Measurements from ENCODE around the gene NGRN. TPM values are rescaled to one million over a fixed set of nuclear protein-coding genes. Genes with fewer than 3 reads are reported as not detected.

Gene NGRN
- total RNA-seq, 1 experiment from 2014 or later: 135 TPM

DNA sequence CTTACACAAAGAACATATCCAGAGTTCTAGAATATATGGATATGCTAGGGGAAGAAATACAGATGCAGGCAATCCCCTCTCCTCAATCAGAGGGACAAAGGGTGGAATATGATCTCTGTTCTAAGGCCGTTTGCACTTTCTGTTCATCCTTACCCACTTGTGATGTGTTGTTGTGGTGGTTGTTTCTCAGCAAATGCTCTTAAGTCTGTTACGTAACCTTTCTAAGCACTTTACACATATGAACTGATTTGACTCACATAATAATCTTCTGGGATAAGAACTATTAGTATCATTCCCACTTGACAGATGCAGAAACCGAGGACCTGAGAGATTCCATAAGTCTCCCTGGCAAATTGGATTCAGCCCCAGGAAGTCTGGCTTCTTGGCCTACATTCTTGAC is 40.5 kb downstream of the NGRN start:
- BruUV-seq (replicated peaks): no TSS peak
- Histone ChIP-seq H3K36me3 (ENCODE audit: insufficient read depth, low read length, poor library complexity, severe bottlenecking) (no peaks in the 10 kb centered on the region), H3K9me3 (ENCODE audit: low read depth, low read length, poor library complexity, severe bottlenecking) (no peaks in the 10 kb centered on the region), H3K27me3 (replicated peaks; ENCODE audit: insufficient read depth, low read depth, low read length, poor library complexity) (no peaks in the 10 kb centered on the region), H3K27ac (ENCODE audit: low read depth, low read length, poor library complexity, severe bottlenecking) (no peak overlapping the region), H3K4me1 (ENCODE audit: insufficient read depth, low read length, poor library complexity, severe bottlenecking) (peaks cover 7% of the 10 kb centered on the region), H3K4me3 (ENCODE audit: low read depth, low read length, poor library complexity, severe bottlenecking) (no peak overlapping the region)
- POLR2A ChIA-PET (ENCODE audit: low non-redundant PET): interaction anchor here (0.6 kb wide), 1 partner anchor 627 kb away, joined by 3 read pairs; no protein-coding TSS in a partner anchor
- no peak for TF ChIP-seq EZH2 (IDR thresholded peaks at IDR 0.05; ENCODE audit: borderline replicate concordance, low read depth, low read length, poor library complexity, severe bottlenecking)
- no peak for DNase-seq (ENCODE audit: low spot score)
- intact Hi-C loops (cut with micrococcal nuclease; ENCODE audit: unreplicated experiment): no loop called here
- CTCF ChIA-PET: no interaction called here

DNA sequence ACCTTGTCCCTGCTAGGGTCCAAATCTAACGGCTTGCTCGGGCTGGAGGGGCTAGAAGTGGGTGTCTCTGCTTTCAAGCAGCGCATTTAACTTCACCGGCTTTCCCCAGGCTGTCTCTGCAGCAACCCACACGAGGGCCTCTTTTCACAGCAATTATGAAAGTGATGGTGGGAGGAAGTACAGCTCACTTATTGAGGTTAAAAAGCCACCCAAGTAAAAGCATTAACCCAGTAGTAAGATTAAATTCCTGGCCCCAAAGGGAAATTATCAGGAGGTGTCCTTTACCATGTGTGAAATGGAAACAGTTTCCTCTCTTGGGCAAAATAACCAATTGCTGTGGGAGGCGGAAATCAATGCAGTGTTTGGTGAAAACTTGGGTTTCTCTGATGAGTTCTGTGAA is 41.1 kb downstream of the NGRN start:
- TF ChIP-seq, protein P1, sequence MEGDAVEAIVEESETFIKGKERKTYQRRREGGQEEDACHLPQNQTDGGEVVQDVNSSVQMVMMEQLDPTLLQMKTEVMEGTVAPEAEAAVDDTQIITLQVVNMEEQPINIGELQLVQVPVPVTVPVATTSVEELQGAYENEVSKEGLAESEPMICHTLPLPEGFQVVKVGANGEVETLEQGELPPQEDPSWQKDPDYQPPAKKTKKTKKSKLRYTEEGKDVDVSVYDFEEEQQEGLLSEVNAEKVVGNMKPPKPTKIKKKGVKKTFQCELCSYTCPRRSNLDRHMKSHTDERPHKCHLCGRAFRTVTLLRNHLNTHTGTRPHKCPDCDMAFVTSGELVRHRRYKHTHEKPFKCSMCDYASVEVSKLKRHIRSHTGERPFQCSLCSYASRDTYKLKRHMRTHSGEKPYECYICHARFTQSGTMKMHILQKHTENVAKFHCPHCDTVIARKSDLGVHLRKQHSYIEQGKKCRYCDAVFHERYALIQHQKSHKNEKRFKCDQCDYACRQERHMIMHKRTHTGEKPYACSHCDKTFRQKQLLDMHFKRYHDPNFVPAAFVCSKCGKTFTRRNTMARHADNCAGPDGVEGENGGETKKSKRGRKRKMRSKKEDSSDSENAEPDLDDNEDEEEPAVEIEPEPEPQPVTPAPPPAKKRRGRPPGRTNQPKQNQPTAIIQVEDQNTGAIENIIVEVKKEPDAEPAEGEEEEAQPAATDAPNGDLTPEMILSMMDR (conservative IDR thresholded peaks at IDR 0.05; ENCODE audit: low read depth, low read length): no peak
- TF ChIP-seq EZH2 (IDR thresholded peaks at IDR 0.05; ENCODE audit: borderline replicate concordance, low read depth, low read length, poor library complexity, severe bottlenecking): no peak
- no peaks in the 10 kb centered on the region for H3K27me3 ChIP-seq (replicated peaks; ENCODE audit: insufficient read depth, low read depth, low read length, poor library complexity)
- H3K36me3 ChIP-seq (ENCODE audit: insufficient read depth, low read length, poor library complexity, severe bottlenecking): no peaks in the 10 kb centered on the region
- ChIA-PET POLR2A (ENCODE audit: low non-redundant PET) (no interaction called here), CTCF (interaction anchor here (1.5 kb wide), 1 partner anchor 13 kb away, joined by 4 read pairs; no protein-coding TSS in a partner anchor)
- H3K27ac ChIP-seq (ENCODE audit: low read depth, low read length, poor library complexity, severe bottlenecking): no peak overlapping the region
- no peaks in the 10 kb centered on the region for H3K9me3 ChIP-seq (ENCODE audit: low read depth, low read length, poor library complexity, severe bottlenecking)
- DNase-seq (ENCODE audit: low spot score): no peak
- no peak overlapping the region for H3K4me3 ChIP-seq (ENCODE audit: low read depth, low read length, poor library complexity, severe bottlenecking)
- BruUV-seq (replicated peaks): no TSS peak
- intact Hi-C loops (cut with micrococcal nuclease; ENCODE audit: unreplicated experiment): no loop called here
- peaks cover 7% of the 10 kb centered on the region for H3K4me1 ChIP-seq (ENCODE audit: insufficient read depth, low read length, poor library complexity, severe bottlenecking)

DNA sequence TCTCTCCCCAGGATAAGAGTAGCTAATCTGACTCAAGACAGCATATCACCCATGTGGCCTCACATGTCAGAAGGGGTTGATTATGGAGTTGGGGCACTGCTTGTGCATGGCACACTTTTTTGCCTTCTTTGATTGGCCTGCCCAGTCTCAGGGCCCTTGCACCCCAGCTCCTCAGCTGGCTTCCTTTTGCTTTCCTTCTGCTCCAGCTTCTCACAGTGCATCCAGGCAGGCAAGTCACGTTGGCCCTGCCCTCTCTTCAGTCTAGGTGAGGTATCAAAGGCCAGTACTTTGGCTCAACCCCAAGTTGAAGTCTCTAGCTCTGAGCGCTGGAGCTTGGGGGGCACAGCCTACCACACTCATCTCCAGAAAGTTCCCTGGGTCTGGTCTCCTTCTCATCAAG is 42.2 kb downstream of the NGRN start:
- no peak overlapping the region for H3K27ac ChIP-seq (ENCODE audit: low read depth, low read length, poor library complexity, severe bottlenecking)
- H3K27me3 ChIP-seq (replicated peaks; ENCODE audit: insufficient read depth, low read depth, low read length, poor library complexity): no peaks in the 10 kb centered on the region
- peaks cover 7% of the 10 kb centered on the region for H3K4me1 ChIP-seq (ENCODE audit: insufficient read depth, low read length, poor library complexity, severe bottlenecking)
- no peak overlapping the region for H3K4me3 ChIP-seq (ENCODE audit: low read depth, low read length, poor library complexity, severe bottlenecking)
- no peaks in the 10 kb centered on the region for H3K36me3 ChIP-seq (ENCODE audit: insufficient read depth, low read length, poor library complexity, severe bottlenecking)
- CTCF ChIA-PET: interaction anchor here (1.5 kb wide), 1 partner anchor 12 kb away, joined by 4 read pairs; no protein-coding TSS in a partner anchor
- no peak for TF ChIP-seq EZH2 (IDR thresholded peaks at IDR 0.05; ENCODE audit: borderline replicate concordance, low read depth, low read length, poor library complexity, severe bottlenecking)
- POLR2A ChIA-PET (ENCODE audit: low non-redundant PET): no interaction called here
- DNase-seq (ENCODE audit: low spot score): no peak
- intact Hi-C loops (cut with micrococcal nuclease; ENCODE audit: unreplicated experiment): no loop called here
- no TSS peak for BruUV-seq (replicated peaks)
- no peaks in the 10 kb centered on the region for H3K9me3 ChIP-seq (ENCODE audit: low read depth, low read length, poor library complexity, severe bottlenecking)

DNA sequence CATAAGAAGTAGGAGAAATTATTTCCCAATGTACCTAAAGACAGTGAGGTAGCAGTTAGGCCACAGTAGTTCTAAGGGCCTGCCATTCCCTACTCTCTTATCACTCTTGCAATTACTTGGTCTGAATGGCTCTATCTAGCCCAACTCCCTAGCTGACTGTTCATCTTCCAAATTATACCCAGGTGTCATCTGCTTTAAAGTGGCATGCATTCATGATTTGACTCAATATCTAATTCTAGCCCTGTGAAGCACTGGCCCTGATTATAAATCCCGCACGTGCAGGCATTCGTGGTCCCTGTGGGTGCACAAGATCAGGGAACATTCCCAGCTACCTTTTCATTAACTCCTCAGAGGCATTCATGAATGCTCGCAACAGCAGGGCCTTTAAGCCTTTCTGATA is 43.5 kb downstream of the NGRN start:
- Histone ChIP-seq H3K36me3 (ENCODE audit: insufficient read depth, low read length, poor library complexity, severe bottlenecking) (no peaks in the 10 kb centered on the region), H3K27me3 (replicated peaks; ENCODE audit: insufficient read depth, low read depth, low read length, poor library complexity) (no peaks in the 10 kb centered on the region), H3K4me3 (ENCODE audit: low read depth, low read length, poor library complexity, severe bottlenecking) (no peak overlapping the region), H3K27ac (ENCODE audit: low read depth, low read length, poor library complexity, severe bottlenecking) (no peak overlapping the region), H3K9me3 (ENCODE audit: low read depth, low read length, poor library complexity, severe bottlenecking) (no peaks in the 10 kb centered on the region), H3K4me1 (ENCODE audit: insufficient read depth, low read length, poor library complexity, severe bottlenecking) (peaks cover 7% of the 10 kb centered on the region)
- intact Hi-C loops (cut with micrococcal nuclease; ENCODE audit: unreplicated experiment): no loop called here
- no TSS peak for BruUV-seq (replicated peaks)
- POLR2A ChIA-PET (ENCODE audit: low non-redundant PET): no interaction called here
- DNase-seq (ENCODE audit: low spot score): no peak
- CTCF ChIA-PET: no interaction called here
- TF ChIP-seq EZH2 (IDR thresholded peaks at IDR 0.05; ENCODE audit: borderline replicate concordance, low read depth, low read length, poor library complexity, severe bottlenecking): no peak
- TF ChIP-seq, protein P1 (conservative IDR thresholded peaks at IDR 0.05; ENCODE audit: low read depth, low read length): no peak

Data from A673 (cell line).